HG03354 (cell line): ENCODE measurements around the gene KBTBD4.

ENCODE experiments used
- ATAC-seq: cut with Tn5 transposase; IDR thresholded peaks from one replicate; pipeline ENCODE4 v1.9.1; 2021; ENCODE audit warnings: mild to moderate bottlenecking; ENCODE audit not compliant: unreplicated experiment, poor library complexity, severe bottlenecking

The KBTBD4 gene

GRCh38 chr11:47578524-47579494, at the start of gene KBTBD4, which contains the start of gene NDUFS3:
TSS of gene KBTBD4 (minus strand) at chr11:47578970. CDS start at chr11:47578951, 19 bp downstream.
TSS of gene NDUFS3 (plus strand) at chr11:47579074. CDS start at chr11:47579092, 18 bp downstream.
- ATAC-seq, result peak; percentile 94

DNA sequence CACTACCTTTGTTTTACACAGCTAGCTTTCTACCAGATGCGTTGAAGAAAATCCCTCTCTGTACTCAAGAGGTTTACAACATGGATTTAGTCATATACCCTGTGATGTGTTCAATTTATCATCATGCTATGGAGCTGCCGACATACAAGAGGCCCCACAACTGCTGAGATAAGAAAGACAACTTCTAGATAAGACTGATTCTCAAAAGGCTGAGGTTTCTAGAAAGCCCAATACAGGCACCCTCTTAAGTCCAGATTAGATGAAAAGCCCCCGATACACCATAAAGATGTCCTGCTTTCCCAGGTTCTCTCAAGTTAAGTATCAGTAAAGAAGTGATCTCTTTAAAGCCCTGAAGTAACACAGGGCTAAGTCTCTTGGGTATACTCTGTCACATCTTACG, 49.3 kb upstream of the KBTBD4 start:
- ATAC-seq, result no peak

- ATAC-seq, result no peak
These were observed 47.5 kb upstream of the KBTBD4 start for GRCh38 chr11:47626234-47626633.

DNA sequence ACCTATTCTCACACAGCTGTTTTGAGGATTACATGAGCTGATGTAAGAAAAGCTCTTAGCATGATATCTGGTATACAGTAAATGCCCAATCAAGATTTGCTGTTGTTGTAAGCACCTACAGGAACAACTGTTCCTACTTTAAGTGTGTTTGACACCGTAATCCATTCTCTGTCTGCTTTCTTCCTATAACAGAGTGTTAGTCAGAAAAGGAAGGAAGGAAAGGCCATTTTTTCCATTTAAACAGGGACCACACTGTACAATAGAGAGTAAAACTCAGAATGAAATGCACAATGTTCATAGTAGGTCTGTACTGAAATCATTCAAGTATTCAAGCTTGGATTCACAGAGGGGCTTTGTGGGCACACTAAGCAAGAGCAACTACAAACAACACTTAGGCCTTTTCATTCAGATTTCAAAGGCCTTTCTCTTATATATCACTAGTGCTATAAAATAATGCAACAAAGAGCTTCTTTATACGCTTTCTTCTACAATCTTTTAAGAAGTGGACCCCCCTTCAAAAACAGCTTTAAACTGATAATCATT, 42.1 kb upstream of the KBTBD4 start:
- ATAC-seq, result no peak

DNA sequence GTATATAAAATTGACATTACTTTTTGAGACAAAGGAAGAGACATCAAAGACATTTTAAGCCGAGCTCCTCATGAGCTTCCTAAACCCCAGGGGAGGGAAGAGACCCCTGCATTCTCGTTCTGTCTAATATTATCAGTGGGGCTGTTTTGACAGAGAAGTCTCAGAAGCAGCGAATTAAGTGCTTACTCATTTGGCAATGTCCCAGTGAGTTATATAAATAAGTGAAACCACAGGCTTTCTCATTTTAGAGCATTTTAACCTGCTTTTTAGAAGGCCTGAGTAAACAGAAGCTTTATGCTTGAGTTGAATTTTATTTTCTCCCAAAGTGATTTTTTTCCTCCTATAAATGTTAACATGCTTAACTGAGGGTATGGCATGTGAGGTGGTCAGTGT, 38.6 kb upstream of the KBTBD4 start:
- no peak for ATAC-seq

DNA sequence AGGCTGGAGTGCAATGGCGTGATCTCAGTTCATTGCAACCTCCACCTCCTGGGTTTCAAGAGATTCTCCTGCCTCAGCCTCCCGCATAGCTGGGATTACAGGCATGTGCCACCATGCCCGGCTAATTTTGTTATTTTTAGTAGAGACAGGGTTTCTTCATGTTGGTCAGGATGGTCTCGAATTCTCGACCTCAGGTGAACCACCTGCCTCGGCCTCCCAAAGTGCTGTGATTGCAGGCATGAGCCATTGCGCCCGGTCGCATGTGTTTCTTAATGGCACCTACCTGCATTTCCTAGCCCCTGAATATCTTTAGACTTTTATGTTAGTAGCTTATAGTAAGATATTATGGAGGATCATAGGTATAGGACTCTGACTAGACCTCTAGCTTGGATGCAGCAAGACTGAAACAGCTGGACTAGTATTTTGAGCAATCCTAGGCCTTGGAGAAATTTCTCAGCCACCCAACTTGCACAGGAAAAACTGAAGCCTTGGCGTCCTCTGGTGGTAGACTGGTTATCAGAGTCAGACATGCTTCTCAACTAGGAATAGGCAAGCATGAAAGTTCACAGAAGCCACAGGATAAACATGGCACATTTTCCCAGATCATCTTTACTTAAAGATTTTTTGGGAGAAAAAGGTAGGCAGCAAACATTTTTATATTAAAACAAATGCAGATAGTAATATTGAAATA, 38.1 kb upstream of the KBTBD4 start:
- no peak for ATAC-seq

- ATAC-seq, result no peak
These were observed 36.5 kb upstream of the KBTBD4 start for GRCh38 chr11:47615249-47615648.

DNA sequence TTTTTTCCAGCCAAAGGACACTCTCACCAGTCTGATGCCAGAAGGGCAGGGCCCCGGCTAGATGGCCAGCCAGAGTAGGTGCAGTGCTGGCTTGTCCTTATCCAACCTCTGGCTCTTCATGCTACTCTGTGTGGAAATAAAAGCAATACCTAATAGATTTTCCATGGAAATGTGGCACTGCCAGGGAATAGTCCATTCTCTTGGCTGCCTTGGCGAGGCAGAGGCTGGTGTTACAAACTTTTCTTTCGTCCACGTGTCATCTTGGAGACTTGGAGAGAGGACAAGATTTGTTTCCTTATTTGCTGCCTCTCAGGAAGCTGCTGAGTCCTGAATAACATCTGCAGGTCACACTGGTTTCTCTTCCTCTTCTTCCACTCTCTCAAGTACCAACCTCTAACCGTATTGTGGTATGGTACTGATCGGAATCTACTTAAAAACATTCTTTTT, 32.6 kb upstream of the KBTBD4 start:
- peak; percentile 75 for ATAC-seq

- no peak for ATAC-seq
These were observed 30.9 kb upstream of the KBTBD4 start for GRCh38 chr11:47609675-47610074.

GRCh38 chr11:47607380-47607779, 28.6 kb upstream of the KBTBD4 start:
- no peak for ATAC-seq

DNA sequence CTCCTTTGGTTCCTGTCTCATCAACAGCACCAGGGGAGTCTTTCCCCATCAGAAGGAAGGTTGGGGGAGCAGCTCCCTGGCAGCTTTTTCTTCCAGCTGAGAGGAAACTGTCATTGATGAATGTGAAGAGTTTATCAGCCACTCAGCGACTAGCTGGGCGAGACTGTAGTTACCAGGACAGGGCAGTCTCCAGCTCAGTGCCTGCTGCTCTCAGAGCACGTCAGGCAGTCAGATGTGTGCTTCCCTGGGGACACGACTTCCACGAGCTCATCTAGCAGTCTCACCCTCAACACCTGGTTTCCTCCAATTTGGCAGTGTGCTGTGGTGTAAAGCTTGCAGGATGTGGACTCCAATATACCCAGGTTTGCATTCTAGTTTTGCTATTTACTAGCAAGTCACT, 28.0 kb upstream of the KBTBD4 start:
- ATAC-seq, result no peak

DNA sequence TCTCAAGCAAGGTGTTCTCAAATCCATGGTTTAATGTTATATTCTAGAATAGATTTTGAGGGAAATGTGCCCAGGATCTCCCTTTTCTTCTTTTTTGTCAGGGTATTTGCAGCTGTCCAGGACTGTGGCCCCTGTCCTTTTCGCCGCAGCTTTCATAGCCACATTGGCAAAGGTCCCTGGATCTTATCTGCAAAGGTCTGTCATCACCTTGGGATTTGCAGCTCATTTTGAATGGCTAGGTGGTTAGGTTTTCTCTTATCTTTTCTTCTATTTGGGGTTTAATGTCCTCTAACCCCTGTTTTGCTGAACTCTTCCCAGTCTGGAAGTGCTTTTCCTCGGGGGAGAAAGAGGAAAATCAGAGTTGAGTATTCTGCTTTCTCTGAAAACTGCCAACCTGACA, 27.2 kb upstream of the KBTBD4 start:
- no peak for ATAC-seq

- ATAC-seq, result no peak
These were observed 24.5 kb upstream of the KBTBD4 start for GRCh38 chr11:47603295-47603694.

GRCh38 chr11:47599902-47600301, 21.1 kb upstream of the KBTBD4 start:
- no peak for ATAC-seq

DNA sequence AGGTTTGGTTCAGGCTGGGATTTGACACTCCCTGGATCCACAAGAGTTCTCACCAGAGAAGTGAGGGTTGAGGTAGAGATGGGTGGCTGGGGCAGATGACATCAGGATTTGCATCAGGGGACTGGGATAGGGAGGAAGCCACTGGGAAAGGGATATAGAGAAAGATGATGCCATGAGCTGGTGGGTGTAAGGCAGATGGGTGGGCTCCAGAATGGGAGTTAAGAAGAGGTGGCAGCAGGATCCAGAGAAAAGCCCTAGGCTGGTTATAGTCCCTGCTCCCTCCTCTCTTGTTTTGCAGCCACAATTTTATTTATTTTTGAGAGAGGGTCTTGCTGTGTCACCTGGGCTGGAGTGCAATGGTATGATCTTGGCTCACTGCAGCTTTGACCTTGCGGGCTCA, 17.2 kb upstream of the KBTBD4 start:
- ATAC-seq, result no peak

DNA sequence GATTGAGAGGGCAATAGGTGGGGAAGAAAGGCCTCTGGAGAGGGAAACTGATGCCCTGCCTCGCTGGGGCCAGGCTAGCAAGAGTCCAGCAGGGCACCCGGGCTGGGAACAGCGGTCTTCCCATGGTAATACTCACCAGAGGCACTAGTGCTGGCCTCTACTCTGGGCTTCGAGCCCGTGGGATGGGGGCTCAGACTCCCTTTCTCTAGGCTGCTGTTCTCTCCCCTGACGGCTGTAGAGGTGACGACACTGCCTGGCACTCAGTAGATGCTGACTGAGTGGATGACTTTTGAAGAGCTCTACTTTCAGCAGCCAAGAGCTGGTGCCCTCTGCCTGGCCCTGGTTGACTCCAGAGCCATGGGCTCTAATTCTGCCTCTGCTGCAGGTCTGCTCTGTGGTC, 16.3 kb upstream of the KBTBD4 start:
- no peak for ATAC-seq

GRCh38 chr11:47593934-47594855, 15.4 kb upstream of the KBTBD4 start, which contains the start of gene C1QTNF4:
TSS of gene C1QTNF4 (minus strand) at chr11:47594411. CDS start at chr11:47590810, 3,601 bp downstream.
- no peak for ATAC-seq

GRCh38 chr11:47593492-47593933, 14.7 kb upstream of the KBTBD4 start:
- no peak for ATAC-seq

- no peak for ATAC-seq
These were observed 14.2 kb upstream of the KBTBD4 start for GRCh38 chr11:47592970-47593369.
